Neural progenitor cell (in vitro differentiated cells): Measurements from ENCODE around the gene ZNF574. TPM values are rescaled to one million over a fixed set of nuclear protein-coding genes. Genes with fewer than 3 reads are reported as not detected.

Experiments
- DNase-seq: peaks from one replicate; pipeline ENCODE4 v3.0.0-alpha.2; 2016; ENCODE audit warnings: low spot score
- H2AFZ ChIP-seq: fragments of 200-600 bp; sonication (generic); replicated peaks from 2 replicates; pipeline ENCODE4 v1.6.1; 2016; ENCODE audit warnings: antibody characterized with exemption
- H3F3A ChIP-seq: fragments of 200-600 bp; sonication (generic); 2 replicates; pipeline ENCODE4 v1.6.1; 2016; ENCODE audit warnings: antibody characterized with exemption, low read depth
- H3K27ac ChIP-seq: fragments of 200-600 bp; sonication (generic); 2 replicates; pipeline ENCODE4 v1.5.1; 2016; ENCODE audit warnings: mild to moderate bottlenecking
- H3K27me3 ChIP-seq: fragments of 200-600 bp; sonication (generic); 2 replicates; pipeline ENCODE4 v1.6.1; 2016; ENCODE audit warnings: mild to moderate bottlenecking, moderate library complexity
- H3K36me3 ChIP-seq: fragments of 200-600 bp; sonication (generic); 2 replicates; pipeline ENCODE4 v1.5.1; 2016
- H3K4me1 ChIP-seq: fragments of 200-600 bp; sonication (generic); 2 replicates; pipeline ENCODE4 v1.6.1; 2016; ENCODE audit warnings: mixed run types
- H3K4me2 ChIP-seq: fragments of 200-600 bp; sonication (generic); 2 replicates; pipeline ENCODE4 v1.6.1; 2016
- H3K4me3 ChIP-seq: fragments of 200-600 bp; sonication (generic); 2 replicates; pipeline ENCODE4 v1.5.1; 2016
- H3K79me2 ChIP-seq: fragments of 200-600 bp; sonication (generic); 2 replicates; pipeline ENCODE4 v1.6.1; 2016; ENCODE audit warnings: low read depth
- H3K9ac ChIP-seq: fragments of 200-600 bp; sonication (generic); 2 replicates; pipeline ENCODE4 v1.6.1; 2016
- H3K9me3 ChIP-seq: fragments of 200-600 bp; sonication (generic); 2 replicates; pipeline ENCODE4 v1.5.1; 2016; ENCODE audit warnings: low read depth
- H4K20me1 ChIP-seq: fragments of 200-600 bp; sonication (generic); 2 replicates; pipeline ENCODE4 v1.6.1; 2016; ENCODE audit warnings: low read depth
- H3K27ac Mint-ChIP-seq: 3 replicates; pipeline ENCODE4 v1.8.0; 2021; ENCODE audit warnings: mixed read lengths
- H3K27me3 Mint-ChIP-seq: 2 replicates; pipeline ENCODE4 v1.8.0; 2022; ENCODE audit warnings: low read depth, mild to moderate bottlenecking, inconsistent platforms, moderate library complexity, mixed read lengths; ENCODE audit not compliant: insufficient read depth
- H3K36me3 Mint-ChIP-seq: 3 replicates; pipeline ENCODE4 v1.8.0; 2021; ENCODE audit warnings: mixed read lengths
- H3K4me1 Mint-ChIP-seq: 3 replicates; pipeline ENCODE4 v1.8.0; 2021; ENCODE audit warnings: mixed read lengths
- H3K4me3 Mint-ChIP-seq: 3 replicates; pipeline ENCODE4 v1.8.0; 2021; ENCODE audit warnings: mild to moderate bottlenecking, moderate library complexity, mixed read lengths
- H3K9me3 Mint-ChIP-seq: 3 replicates; pipeline ENCODE4 v1.8.0; 2020; ENCODE audit warnings: mixed read lengths
- CTCF ChIP-seq: fragments of 200-600 bp; sonication (generic); IDR thresholded peaks from 2 replicates; pipeline ENCODE4 v1.5.1; 2017; ENCODE audit warnings: antibody characterized with exemption, mild to moderate bottlenecking
- EZH2 ChIP-seq: fragments of 200-600 bp; sonication (generic); IDR thresholded peaks from 2 replicates; pipeline ENCODE4 v1.6.1; 2017; ENCODE audit warnings: antibody characterized with exemption, mild to moderate bottlenecking, moderate library complexity
- EZH2phosphoT487 ChIP-seq: fragments of 200-600 bp; sonication (generic); IDR thresholded peaks from 2 replicates; pipeline ENCODE4 v1.6.1; 2017; ENCODE audit warnings: antibody characterized with exemption
- total RNA-seq: library from RNA; depleted of rRNA; stranded (reverse); fragments of >200 nt; gene quantifications from 2 replicates; pipeline ENCODE4 v1.2.3, GENCODE V29; 2015; ENCODE audit warnings: low replicate concordance

ZNF574 gene
- total RNA-seq, 1 donor from 2014 or later = 13.4 TPM

GRCh38 chr19:42089191-42089750 is 13.3 kb downstream of the ZNF574 start:
- H2AFZ ChIP-seq = peak overlapping the region; percentile 85
- no peaks in the 10 kb centered on the region for H3K79me2 ChIP-seq
- no peaks in the 10 kb centered on the region for H3K36me3 Mint-ChIP-seq
- H3K4me2 ChIP-seq = no peak overlapping the region
- no peak overlapping the region for H3K9ac ChIP-seq
- DNase-seq = no peak
- H3K27ac ChIP-seq = no peak overlapping the region
- no peaks in the 10 kb centered on the region for H3K9me3 ChIP-seq
- H3F3A ChIP-seq = peaks cover 15% of the 10 kb centered on the region
- no peaks in the 10 kb centered on the region for H3K27me3 ChIP-seq
- no peaks in the 10 kb centered on the region for H3K9me3 Mint-ChIP-seq
- H3K27me3 Mint-ChIP-seq = peaks cover 11% of the 10 kb centered on the region
- H3K4me1 Mint-ChIP-seq = peaks cover 17% of the 10 kb centered on the region
- H3K36me3 ChIP-seq = no peaks in the 10 kb centered on the region
- TF ChIP-seq CTCF (no peak), EZH2phosphoT487 (no peak), EZH2 (no peak)
- no peak overlapping the region for H3K4me3 ChIP-seq
- H3K4me1 ChIP-seq = peaks cover 5% of the 10 kb centered on the region
- H3K4me3 Mint-ChIP-seq = no peak overlapping the region
- no peak overlapping the region for H3K27ac Mint-ChIP-seq
- H4K20me1 ChIP-seq = no peaks in the 10 kb centered on the region

GRCh38 chr19:42089772-42090171 is 13.8 kb downstream of the ZNF574 start:
- Histone ChIP-seq H3F3A (peaks cover 15% of the 10 kb centered on the region), H2AFZ (no peak overlapping the region), H3K36me3 (no peaks in the 10 kb centered on the region), H3K9ac (no peak overlapping the region), H3K79me2 (no peaks in the 10 kb centered on the region), H3K27me3 (no peaks in the 10 kb centered on the region), H3K27ac (no peak overlapping the region), H3K4me1 (peaks cover 5% of the 10 kb centered on the region), H3K4me3 (no peak overlapping the region), H4K20me1 (no peaks in the 10 kb centered on the region), H3K4me2 (no peak overlapping the region), H3K9me3 (no peaks in the 10 kb centered on the region)
- Mint-ChIP-seq H3K27ac (no peak overlapping the region), H3K4me3 (no peak overlapping the region), H3K9me3 (no peaks in the 10 kb centered on the region), H3K36me3 (no peaks in the 10 kb centered on the region), H3K4me1 (peaks cover 21% of the 10 kb centered on the region), H3K27me3 (peaks cover 11% of the 10 kb centered on the region)
- no peak for DNase-seq
- no peak for TF ChIP-seq EZH2phosphoT487
- TF ChIP-seq CTCF = no peak
- no peak for TF ChIP-seq EZH2

GRCh38 chr19:42090672-42091071 is 14.7 kb downstream of the ZNF574 start:
- H3K36me3 Mint-ChIP-seq = no peaks in the 10 kb centered on the region
- H3K9ac ChIP-seq = no peak overlapping the region
- no peaks in the 10 kb centered on the region for H3K9me3 ChIP-seq
- no peaks in the 10 kb centered on the region for H3K27me3 ChIP-seq
- no peaks in the 10 kb centered on the region for H4K20me1 ChIP-seq
- H3K36me3 ChIP-seq = no peaks in the 10 kb centered on the region
- TF ChIP-seq EZH2phosphoT487 (no peak), EZH2 (no peak), CTCF (no peak)
- H3K27ac Mint-ChIP-seq = no peak overlapping the region
- no peak overlapping the region for H3K4me3 Mint-ChIP-seq
- peaks cover 11% of the 10 kb centered on the region for H3K27me3 Mint-ChIP-seq
- no peaks in the 10 kb centered on the region for H3K79me2 ChIP-seq
- no peak overlapping the region for H3K4me3 ChIP-seq
- H3F3A ChIP-seq = peaks cover 13% of the 10 kb centered on the region
- peaks cover 24% of the 10 kb centered on the region for H3K4me1 Mint-ChIP-seq
- no peak overlapping the region for H2AFZ ChIP-seq
- H3K9me3 Mint-ChIP-seq = no peaks in the 10 kb centered on the region
- DNase-seq = no peak
- no peak overlapping the region for H3K27ac ChIP-seq
- peaks cover 10% of the 10 kb centered on the region for H3K4me1 ChIP-seq
- no peak overlapping the region for H3K4me2 ChIP-seq
